ENCODE data around the gene MYO3B. TPM values are rescaled to one million over a fixed set of nuclear protein-coding genes. Genes with fewer than 3 reads are reported as not detected.

MYO3B gene
- total RNA-seq, 2 donors from 2014 or later = 5.2 to 10.9 TPM

- Histone ChIP-seq H3K4me3 (ENCODE audit: low read length) (no peak overlapping the region), H3K27me3 (ENCODE audit: control insufficient read depth, insufficient read depth, low read length, poor library complexity, severe bottlenecking) (no peaks in the 10 kb centered on the region), H3K27ac (ENCODE audit: low read depth, low read length) (no peak overlapping the region), H3K9me3 (ENCODE audit: control insufficient read depth, low read length) (peaks cover 12% of the 10 kb centered on the region), H3K36me3 (ENCODE audit: control insufficient read depth, insufficient read depth, low read length) (no peaks in the 10 kb centered on the region), H3K9ac (ENCODE audit: extremely low read depth, low read length, poor library complexity, severe bottlenecking) (no peak overlapping the region), H3K4me1 (ENCODE audit: control insufficient read depth, insufficient read depth, low read length) (no peaks in the 10 kb centered on the region)
- TF ChIP-seq, protein P1, sequence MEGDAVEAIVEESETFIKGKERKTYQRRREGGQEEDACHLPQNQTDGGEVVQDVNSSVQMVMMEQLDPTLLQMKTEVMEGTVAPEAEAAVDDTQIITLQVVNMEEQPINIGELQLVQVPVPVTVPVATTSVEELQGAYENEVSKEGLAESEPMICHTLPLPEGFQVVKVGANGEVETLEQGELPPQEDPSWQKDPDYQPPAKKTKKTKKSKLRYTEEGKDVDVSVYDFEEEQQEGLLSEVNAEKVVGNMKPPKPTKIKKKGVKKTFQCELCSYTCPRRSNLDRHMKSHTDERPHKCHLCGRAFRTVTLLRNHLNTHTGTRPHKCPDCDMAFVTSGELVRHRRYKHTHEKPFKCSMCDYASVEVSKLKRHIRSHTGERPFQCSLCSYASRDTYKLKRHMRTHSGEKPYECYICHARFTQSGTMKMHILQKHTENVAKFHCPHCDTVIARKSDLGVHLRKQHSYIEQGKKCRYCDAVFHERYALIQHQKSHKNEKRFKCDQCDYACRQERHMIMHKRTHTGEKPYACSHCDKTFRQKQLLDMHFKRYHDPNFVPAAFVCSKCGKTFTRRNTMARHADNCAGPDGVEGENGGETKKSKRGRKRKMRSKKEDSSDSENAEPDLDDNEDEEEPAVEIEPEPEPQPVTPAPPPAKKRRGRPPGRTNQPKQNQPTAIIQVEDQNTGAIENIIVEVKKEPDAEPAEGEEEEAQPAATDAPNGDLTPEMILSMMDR (conservative IDR thresholded peaks at IDR 0.05) = no peak
- no peak overlapping the region for H3K27ac Mint-ChIP-seq
- H3K9me3 Mint-ChIP-seq = peaks cover under 1% of the 10 kb centered on the region
- no peaks in the 10 kb centered on the region for H3K27me3 Mint-ChIP-seq (ENCODE audit: insufficient read depth)
- no peak overlapping the region for H3K4me3 Mint-ChIP-seq
- H3K36me3 Mint-ChIP-seq (ENCODE audit: low read depth) = no peaks in the 10 kb centered on the region
- DNase-seq = no peak
- H3K4me1 Mint-ChIP-seq = peaks cover 10% of the 10 kb centered on the region
- WGBS, 2 experiments (ENCODE audit: insufficient coverage in 1 of 2, insufficient read length in 1 of 2) = 97 to 100% methylated on average over 2 to 3 of the region's 3 CpGs
Observed at GRCh38 chr2:170297496-170297895, 119.5 kb downstream of the MYO3B start.

DNA sequence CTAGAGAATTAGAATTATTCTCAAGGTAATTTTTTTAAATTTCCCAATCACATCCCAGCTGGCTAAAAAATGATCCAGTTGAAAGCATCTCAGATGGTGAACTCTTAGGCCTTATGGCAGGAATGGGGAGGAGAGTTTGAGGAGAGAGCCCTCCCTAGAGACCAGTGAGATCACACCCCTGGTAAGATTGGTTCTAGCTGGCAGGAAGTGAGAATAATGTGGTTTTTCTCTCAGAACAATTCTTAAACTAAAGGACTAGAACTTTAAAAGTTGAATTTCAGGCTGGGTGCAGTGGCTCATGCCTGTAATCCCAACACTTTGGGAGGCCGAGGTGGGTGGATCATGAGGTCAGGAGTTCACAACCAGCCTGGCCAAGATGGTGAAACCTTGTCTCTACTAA lies 120.2 kb downstream of the MYO3B start:
- H3K4me3 ChIP-seq (ENCODE audit: low read length) = no peak overlapping the region
- peaks cover 7% of the 10 kb centered on the region for H3K9me3 ChIP-seq (ENCODE audit: control insufficient read depth, low read length)
- Mint-ChIP-seq H3K27me3 (ENCODE audit: insufficient read depth) (no peaks in the 10 kb centered on the region), H3K36me3 (ENCODE audit: low read depth) (no peaks in the 10 kb centered on the region), H3K4me3 (no peak overlapping the region), H3K9me3 (no peaks in the 10 kb centered on the region), H3K4me1 (peaks cover 11% of the 10 kb centered on the region), H3K27ac (no peak overlapping the region)
- no peaks in the 10 kb centered on the region for H3K4me1 ChIP-seq (ENCODE audit: control insufficient read depth, insufficient read depth, low read length)
- TF ChIP-seq, protein P1 (conservative IDR thresholded peaks at IDR 0.05) = no peak
- 95% methylated on average over 1 of the region's 1 CpG; no CpG with 5 or more reads in 1 of the 2 experiments for WGBS, 2 experiments (ENCODE audit: insufficient coverage in 1 of 2, insufficient read length in 1 of 2)
- H3K27ac ChIP-seq (ENCODE audit: low read depth, low read length) = no peak overlapping the region
- H3K36me3 ChIP-seq (ENCODE audit: control insufficient read depth, insufficient read depth, low read length) = no peaks in the 10 kb centered on the region
- DNase-seq = no peak
- H3K9ac ChIP-seq (ENCODE audit: extremely low read depth, low read length, poor library complexity, severe bottlenecking) = no peak overlapping the region
- H3K27me3 ChIP-seq (ENCODE audit: control insufficient read depth, insufficient read depth, low read length, poor library complexity, severe bottlenecking) = no peaks in the 10 kb centered on the region

- TF ChIP-seq, protein P1 (conservative IDR thresholded peaks at IDR 0.05) = no peak
- Mint-ChIP-seq H3K4me3 (no peak overlapping the region), H3K27me3 (ENCODE audit: insufficient read depth) (no peaks in the 10 kb centered on the region), H3K4me1 (peaks cover 11% of the 10 kb centered on the region), H3K9me3 (no peaks in the 10 kb centered on the region), H3K27ac (no peak overlapping the region), H3K36me3 (ENCODE audit: low read depth) (no peaks in the 10 kb centered on the region)
- Histone ChIP-seq H3K27ac (ENCODE audit: low read depth, low read length) (no peak overlapping the region), H3K27me3 (ENCODE audit: control insufficient read depth, insufficient read depth, low read length, poor library complexity, severe bottlenecking) (no peaks in the 10 kb centered on the region), H3K36me3 (ENCODE audit: control insufficient read depth, insufficient read depth, low read length) (no peaks in the 10 kb centered on the region), H3K9ac (ENCODE audit: extremely low read depth, low read length, poor library complexity, severe bottlenecking) (no peak overlapping the region), H3K4me3 (ENCODE audit: low read length) (no peak overlapping the region), H3K4me1 (ENCODE audit: control insufficient read depth, insufficient read depth, low read length) (no peaks in the 10 kb centered on the region), H3K9me3 (ENCODE audit: control insufficient read depth, low read length) (peaks cover 7% of the 10 kb centered on the region)
- DNase-seq = no peak
Observed at GRCh38 chr2:170298861-170299429, 121.0 kb downstream of the MYO3B start.
